ENCODE data around the gene DTD1. TPM values are rescaled to one million over a fixed set of nuclear protein-coding genes. Genes with fewer than 3 reads are reported as not detected.

Gene DTD1
- total RNA-seq, 6 experiments from 2014 or later, result 53.6 to 75.1 (median 70.6) TPM

DNA sequence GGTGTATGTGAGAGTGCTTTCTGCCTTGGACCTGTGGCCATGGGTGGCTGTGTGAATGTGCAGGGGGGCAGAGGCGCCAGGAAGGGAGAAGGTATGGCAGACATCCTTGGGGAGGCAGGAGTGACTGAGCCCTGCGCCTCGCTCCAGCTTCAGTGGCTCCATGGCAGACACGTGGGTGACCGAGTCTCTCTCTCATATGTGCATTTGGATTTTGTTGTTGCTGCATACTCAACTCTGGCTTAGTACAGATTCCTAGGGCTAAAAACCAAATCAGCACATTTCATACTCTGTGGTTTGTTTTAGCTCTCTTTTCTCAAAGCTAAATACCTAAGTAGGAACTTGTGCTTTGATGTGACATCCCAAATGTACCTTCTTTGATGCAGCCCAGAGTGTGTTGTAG lies 97.6 kb downstream of the DTD1 start:
- H3K27me3 Mint-ChIP-seq (ENCODE audit: insufficient read depth), result peaks cover 2% of the 10 kb centered on the region; the same call in 1 of the 2 replicates
- H3K9me3 Mint-ChIP-seq, result no peaks in the 10 kb centered on the region
- no peak for TF ChIP-seq CTCF (IDR thresholded peaks at IDR 0.05)
- no peak overlapping the region for H3K4me3 Mint-ChIP-seq
- DNase-seq, result no peak
- no peak overlapping the region for H3K27ac Mint-ChIP-seq
- H3K36me3 Mint-ChIP-seq (ENCODE audit: low read depth), result no peaks in the 10 kb centered on the region
- H3K4me1 Mint-ChIP-seq (ENCODE audit: low read depth), result peaks cover 14% of the 10 kb centered on the region

GRCh38 chr20:18686696-18687095 lies 98.8 kb downstream of the DTD1 start:
- Mint-ChIP-seq H3K36me3 (ENCODE audit: low read depth) (no peaks in the 10 kb centered on the region), H3K9me3 (no peaks in the 10 kb centered on the region), H3K4me3 (no peak overlapping the region), H3K4me1 (ENCODE audit: low read depth) (peaks cover 14% of the 10 kb centered on the region), H3K27ac (no peak overlapping the region), H3K27me3 (ENCODE audit: insufficient read depth) (peaks cover 2% of the 10 kb centered on the region; the same call in 1 of the 2 replicates)
- no peak for DNase-seq
- TF ChIP-seq CTCF (IDR thresholded peaks at IDR 0.05), result no peak

- no peaks in the 10 kb centered on the region for H3K36me3 Mint-ChIP-seq (ENCODE audit: low read depth)
- TF ChIP-seq CTCF (IDR thresholded peaks at IDR 0.05), result no peak
- H3K9me3 Mint-ChIP-seq, result no peaks in the 10 kb centered on the region
- peaks cover 23% of the 10 kb centered on the region for H3K4me1 Mint-ChIP-seq (ENCODE audit: low read depth)
- H3K4me3 Mint-ChIP-seq, result no peak overlapping the region
- peaks cover 2% of the 10 kb centered on the region; the same call in 1 of the 2 replicates for H3K27me3 Mint-ChIP-seq (ENCODE audit: insufficient read depth)
- no peak for DNase-seq
- no peak overlapping the region for H3K27ac Mint-ChIP-seq
These were observed 100.8 kb downstream of the DTD1 start for GRCh38 chr20:18688676-18689075.

DNA sequence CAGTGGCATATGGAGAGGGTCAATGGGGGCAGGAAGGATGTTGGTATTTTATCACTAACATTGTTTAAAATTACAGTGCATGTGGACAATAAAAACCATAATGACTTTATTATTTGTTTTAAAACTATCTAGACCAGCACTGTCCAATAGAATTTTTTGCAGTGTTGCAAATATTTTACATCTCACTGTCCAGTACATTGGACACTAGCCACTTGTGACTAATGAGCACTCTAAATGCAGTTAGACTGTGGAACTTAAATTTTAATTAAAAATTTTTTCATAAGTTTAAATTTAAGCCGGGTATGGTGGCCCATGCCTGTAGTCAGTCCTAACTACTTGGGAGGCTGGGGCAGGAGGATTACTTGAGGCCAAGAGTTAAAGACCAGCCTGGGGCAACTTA lies 101.7 kb downstream of the DTD1 start:
- Mint-ChIP-seq H3K4me3 (no peak overlapping the region), H3K36me3 (ENCODE audit: low read depth) (no peaks in the 10 kb centered on the region), H3K27ac (no peak overlapping the region), H3K27me3 (ENCODE audit: insufficient read depth) (peaks cover 2% of the 10 kb centered on the region; the same call in 1 of the 2 replicates), H3K4me1 (ENCODE audit: low read depth) (peaks cover 23% of the 10 kb centered on the region), H3K9me3 (no peaks in the 10 kb centered on the region)
- DNase-seq, result no peak
- no peak for TF ChIP-seq CTCF (IDR thresholded peaks at IDR 0.05)

DNA sequence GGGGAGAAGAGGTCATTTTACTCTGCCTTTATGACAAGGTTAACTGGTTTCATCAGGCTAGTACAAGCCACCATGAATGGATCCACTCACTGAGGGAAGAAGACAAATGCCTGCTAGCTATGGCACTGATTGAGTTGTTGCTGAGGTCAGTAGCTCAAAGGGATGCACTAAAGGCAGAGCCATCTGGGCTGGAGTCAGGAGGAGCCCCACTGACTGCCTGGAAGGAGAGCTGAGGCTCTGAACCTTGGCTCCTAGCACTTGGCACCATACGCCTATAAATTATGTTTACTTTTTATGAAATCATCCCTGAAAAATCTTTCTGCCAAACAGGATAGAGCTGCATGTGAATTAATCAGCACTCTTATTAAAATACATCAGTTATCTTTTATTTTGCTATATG lies 104.6 kb downstream of the DTD1 start:
- Mint-ChIP-seq H3K27ac (no peak overlapping the region), H3K27me3 (ENCODE audit: insufficient read depth) (peaks cover 2% of the 10 kb centered on the region; the same call in 1 of the 2 replicates), H3K4me3 (no peak overlapping the region), H3K36me3 (ENCODE audit: low read depth) (no peaks in the 10 kb centered on the region; the same call in 1 of the 2 replicates), H3K4me1 (ENCODE audit: low read depth) (peaks cover 15% of the 10 kb centered on the region), H3K9me3 (no peaks in the 10 kb centered on the region)
- DNase-seq, result no peak
- no peak for TF ChIP-seq CTCF (IDR thresholded peaks at IDR 0.05)

- H3K27ac Mint-ChIP-seq, result no peak overlapping the region
- no peak overlapping the region for H3K4me3 Mint-ChIP-seq
- H3K4me1 Mint-ChIP-seq (ENCODE audit: low read depth), result peaks cover 14% of the 10 kb centered on the region
- H3K9me3 Mint-ChIP-seq, result no peaks in the 10 kb centered on the region
- no peak for DNase-seq
- peaks cover 4% of the 10 kb centered on the region; the same call in 1 of the 2 replicates for H3K36me3 Mint-ChIP-seq (ENCODE audit: low read depth)
- TF ChIP-seq CTCF (IDR thresholded peaks at IDR 0.05), result no peak
- no peaks in the 10 kb centered on the region for H3K27me3 Mint-ChIP-seq (ENCODE audit: insufficient read depth)
These were observed 106.2 kb downstream of the DTD1 start for GRCh38 chr20:18694071-18694470.

All from HFFc6 (cell line).